GM21390 (cell line): Measurements from ENCODE around the gene SEMA4A.
"Not testable (repeated sequence)": the region's sequence is repeated elsewhere in the genome, so short reads cannot be mapped to it uniquely, and the experiment has no call there.

Experiments used
- ATAC-seq: cut with Tn5 transposase; IDR thresholded peaks from one replicate; pipeline ENCODE4 v1.9.1; 2021; ENCODE audit not compliant: unreplicated experiment

The SEMA4A gene

GRCh38 chr1:156118177-156118868 is 35.1 kb upstream of the SEMA4A start:
- ATAC-seq: no peak

- no peak for ATAC-seq
Observed at GRCh38 chr1:156119503-156120209, 33.7 kb upstream of the SEMA4A start.

- no peak for ATAC-seq
Observed at GRCh38 chr1:156120318-156120717, 33.1 kb upstream of the SEMA4A start.

GRCh38 chr1:156121005-156121404 is 32.4 kb upstream of the SEMA4A start:
- ATAC-seq: not testable (repeated sequence)

- no peak for ATAC-seq
Observed at GRCh38 chr1:156121457-156121856, 31.9 kb upstream of the SEMA4A start.

GRCh38 chr1:156122086-156122485 is 31.3 kb upstream of the SEMA4A start:
- ATAC-seq: no peak

GRCh38 chr1:156122519-156123355 is 30.6 kb upstream of the SEMA4A start:
- ATAC-seq: no peak

GRCh38 chr1:156123356-156124196 is 29.8 kb upstream of the SEMA4A start:
- ATAC-seq: no peak

- ATAC-seq: no peak
Observed at GRCh38 chr1:156124557-156125483, 28.6 kb upstream of the SEMA4A start.

GRCh38 chr1:156125544-156125943 is 27.8 kb upstream of the SEMA4A start:
- not testable (repeated sequence) for ATAC-seq

GRCh38 chr1:156126043-156126629 is 27.2 kb upstream of the SEMA4A start:
- no peak for ATAC-seq

- peak; percentile 49 for ATAC-seq
Observed at GRCh38 chr1:156126630-156127534, 26.5 kb upstream of the SEMA4A start.

GRCh38 chr1:156128308-156128653 is 25.1 kb upstream of the SEMA4A start:
- ATAC-seq: no peak

GRCh38 chr1:156128654-156129597 is 24.5 kb upstream of the SEMA4A start:
- no peak for ATAC-seq

GRCh38 chr1:156129687-156130577 is 23.5 kb upstream of the SEMA4A start:
- no peak for ATAC-seq

GRCh38 chr1:156130578-156130942 is 22.8 kb upstream of the SEMA4A start:
- no peak for ATAC-seq
